Stimulated activated naive CD8-positive, alpha-beta T cell treated with anti-CD3 and anti-CD28 coated beads, Interleukin-15, Interleukin-2, amounts not matched to agents 100 ng/mL and 50 ng/mL, for 24 hours (primary cell): ENCODE measurements around the gene TMEM135.
"Not testable (repeated sequence)": the region's sequence is repeated elsewhere in the genome, so short reads cannot be mapped to it uniquely, and the experiment has no call there.

ENCODE experiments used
- H3K27ac Mint-ChIP-seq: one replicate; pipeline ENCODE4 v1.8.0; 2021; ENCODE audit warnings: mild to moderate bottlenecking, mixed read lengths
- H3K27me3 Mint-ChIP-seq: one replicate; pipeline ENCODE4 v1.8.0; 2021; ENCODE audit warnings: mixed read lengths
- H3K36me3 Mint-ChIP-seq: one replicate; pipeline ENCODE4 v1.8.0; 2021; ENCODE audit warnings: low read depth, mixed read lengths
- H3K4me1 Mint-ChIP-seq: one replicate; pipeline ENCODE4 v1.8.0; 2021; ENCODE audit warnings: low read depth, mixed read lengths
- H3K4me3 Mint-ChIP-seq: one replicate; pipeline ENCODE4 v1.8.0; 2021; ENCODE audit warnings: mild to moderate bottlenecking, mixed read lengths
- H3K9me3 Mint-ChIP-seq: one replicate; pipeline ENCODE4 v1.8.0; 2021; ENCODE audit warnings: mixed read lengths

The TMEM135 gene

GRCh38 chr11:87251560-87251959 is 213.8 kb downstream of the TMEM135 start:
- Mint-ChIP-seq H3K27me3 (no peaks in the 10 kb centered on the region), H3K27ac (peak overlapping the region; percentile 69), H3K4me1 (peaks cover 29% of the 10 kb centered on the region), H3K4me3 (no peak overlapping the region), H3K36me3 (peaks cover 13% of the 10 kb centered on the region), H3K9me3 (peaks cover 5% of the 10 kb centered on the region)

GRCh38 chr11:87252869-87253268 is 215.1 kb downstream of the TMEM135 start:
- peaks cover 16% of the 10 kb centered on the region for H3K36me3 Mint-ChIP-seq
- H3K4me1 Mint-ChIP-seq, result peaks cover 29% of the 10 kb centered on the region
- no peaks in the 10 kb centered on the region for H3K27me3 Mint-ChIP-seq
- peaks cover 5% of the 10 kb centered on the region for H3K9me3 Mint-ChIP-seq
- peak overlapping the region; percentile 34 for H3K27ac Mint-ChIP-seq
- H3K4me3 Mint-ChIP-seq, result peak overlapping the region; percentile 8

- H3K4me3 Mint-ChIP-seq, result no peak overlapping the region
- peaks cover 15% of the 10 kb centered on the region for H3K36me3 Mint-ChIP-seq
- peaks cover 23% of the 10 kb centered on the region for H3K4me1 Mint-ChIP-seq
- peaks cover 5% of the 10 kb centered on the region for H3K9me3 Mint-ChIP-seq
- no peak overlapping the region for H3K27ac Mint-ChIP-seq
- H3K27me3 Mint-ChIP-seq, result no peaks in the 10 kb centered on the region
Measured at GRCh38 chr11:87254562-87254961, 216.8 kb downstream of the TMEM135 start.

GRCh38 chr11:87255589-87255988 is 217.9 kb downstream of the TMEM135 start:
- Mint-ChIP-seq H3K4me3 (no peak overlapping the region), H3K27ac (no peak overlapping the region), H3K27me3 (no peaks in the 10 kb centered on the region), H3K36me3 (peaks cover 15% of the 10 kb centered on the region), H3K9me3 (peaks cover 5% of the 10 kb centered on the region), H3K4me1 (peaks cover 23% of the 10 kb centered on the region)

GRCh38 chr11:87256694-87257340 is 219.1 kb downstream of the TMEM135 start:
- peaks cover 12% of the 10 kb centered on the region for H3K36me3 Mint-ChIP-seq
- H3K27ac Mint-ChIP-seq, result no peak overlapping the region
- no peak overlapping the region for H3K4me3 Mint-ChIP-seq
- H3K27me3 Mint-ChIP-seq, result no peaks in the 10 kb centered on the region
- H3K4me1 Mint-ChIP-seq, result peaks cover 20% of the 10 kb centered on the region
- peaks cover 3% of the 10 kb centered on the region for H3K9me3 Mint-ChIP-seq

- peaks cover 9% of the 10 kb centered on the region for H3K36me3 Mint-ChIP-seq
- no peaks in the 10 kb centered on the region for H3K9me3 Mint-ChIP-seq
- H3K27ac Mint-ChIP-seq, result no peak overlapping the region
- H3K4me1 Mint-ChIP-seq, result peaks cover 6% of the 10 kb centered on the region
- no peak overlapping the region for H3K4me3 Mint-ChIP-seq
- no peaks in the 10 kb centered on the region for H3K27me3 Mint-ChIP-seq
Measured at GRCh38 chr11:87258171-87258833, 220.6 kb downstream of the TMEM135 start.

- Mint-ChIP-seq H3K27ac (no peak overlapping the region), H3K27me3 (no peaks in the 10 kb centered on the region), H3K36me3 (peaks cover 9% of the 10 kb centered on the region), H3K9me3 (no peaks in the 10 kb centered on the region), H3K4me1 (peaks cover 5% of the 10 kb centered on the region), H3K4me3 (no peak overlapping the region)
Measured at GRCh38 chr11:87259736-87260135, 222.0 kb downstream of the TMEM135 start.

- Mint-ChIP-seq H3K27me3 (no peaks in the 10 kb centered on the region), H3K4me1 (no peaks in the 10 kb centered on the region), H3K27ac (no peak overlapping the region), H3K9me3 (no peaks in the 10 kb centered on the region), H3K4me3 (no peak overlapping the region), H3K36me3 (peaks cover 14% of the 10 kb centered on the region)
Measured at GRCh38 chr11:87260811-87261210, 223.1 kb downstream of the TMEM135 start.

GRCh38 chr11:87263264-87263838 is 225.6 kb downstream of the TMEM135 start:
- no peaks in the 10 kb centered on the region for H3K9me3 Mint-ChIP-seq
- H3K27me3 Mint-ChIP-seq, result no peaks in the 10 kb centered on the region
- peaks cover 11% of the 10 kb centered on the region for H3K36me3 Mint-ChIP-seq
- H3K4me1 Mint-ChIP-seq, result no peaks in the 10 kb centered on the region
- no peak overlapping the region for H3K27ac Mint-ChIP-seq
- H3K4me3 Mint-ChIP-seq, result no peak overlapping the region

- no peak overlapping the region for H3K4me3 Mint-ChIP-seq
- H3K4me1 Mint-ChIP-seq, result no peaks in the 10 kb centered on the region
- no peak overlapping the region for H3K27ac Mint-ChIP-seq
- no peaks in the 10 kb centered on the region for H3K27me3 Mint-ChIP-seq
- H3K36me3 Mint-ChIP-seq, result peaks cover 11% of the 10 kb centered on the region
- no peaks in the 10 kb centered on the region for H3K9me3 Mint-ChIP-seq
Measured at GRCh38 chr11:87263979-87264378, 226.2 kb downstream of the TMEM135 start.

- H3K4me1 Mint-ChIP-seq, result no peaks in the 10 kb centered on the region
- H3K27ac Mint-ChIP-seq, result no peak overlapping the region
- H3K4me3 Mint-ChIP-seq, result no peak overlapping the region
- H3K36me3 Mint-ChIP-seq, result peaks cover 6% of the 10 kb centered on the region
- H3K9me3 Mint-ChIP-seq, result no peaks in the 10 kb centered on the region
- no peaks in the 10 kb centered on the region for H3K27me3 Mint-ChIP-seq
Measured at GRCh38 chr11:87265132-87265531, 227.4 kb downstream of the TMEM135 start.

GRCh38 chr11:87265979-87266378 is 228.2 kb downstream of the TMEM135 start:
- no peak overlapping the region for H3K4me3 Mint-ChIP-seq
- no peak overlapping the region for H3K27ac Mint-ChIP-seq
- no peaks in the 10 kb centered on the region for H3K9me3 Mint-ChIP-seq
- no peaks in the 10 kb centered on the region for H3K27me3 Mint-ChIP-seq
- no peaks in the 10 kb centered on the region for H3K4me1 Mint-ChIP-seq
- peaks cover 6% of the 10 kb centered on the region for H3K36me3 Mint-ChIP-seq

- Mint-ChIP-seq H3K27me3 (no peaks in the 10 kb centered on the region), H3K27ac (no peak overlapping the region), H3K36me3 (peaks cover 6% of the 10 kb centered on the region), H3K4me3 (no peak overlapping the region), H3K4me1 (no peaks in the 10 kb centered on the region), H3K9me3 (no peaks in the 10 kb centered on the region)
Measured at GRCh38 chr11:87266751-87267150, 229.0 kb downstream of the TMEM135 start.

- not testable (repeated sequence) for H3K9me3 Mint-ChIP-seq, H3K27me3 Mint-ChIP-seq, H3K4me1 Mint-ChIP-seq, H3K27ac Mint-ChIP-seq, H3K4me3 Mint-ChIP-seq, H3K36me3 Mint-ChIP-seq
Measured at GRCh38 chr11:87271951-87272350, 234.2 kb downstream of the TMEM135 start.

GRCh38 chr11:87275176-87275575 is 237.4 kb downstream of the TMEM135 start:
- Mint-ChIP-seq H3K27ac (no peak overlapping the region), H3K9me3 (no peaks in the 10 kb centered on the region), H3K4me3 (no peak overlapping the region), H3K27me3 (no peaks in the 10 kb centered on the region), H3K36me3 (no peaks in the 10 kb centered on the region), H3K4me1 (no peaks in the 10 kb centered on the region)
